ENCODE results near the gene CYTH4.
"Not testable (repeated sequence)": the region's sequence is repeated elsewhere in the genome, so short reads cannot be mapped to it uniquely, and the experiment has no call there.

CYTH4 gene

GRCh38 chr22:37328538-37329237, 46.4 kb downstream of the CYTH4 start:
- DNase-seq = not testable (repeated sequence)
- peaks cover 81% of the 10 kb centered on the region for H3K27me3 Mint-ChIP-seq

GRCh38 chr22:37329238-37330140, 47.2 kb downstream of the CYTH4 start:
- Mint-ChIP-seq H3K27me3 (peaks cover 80% of the 10 kb centered on the region), H3K36me3 (ENCODE audit: low read depth) (no peaks in the 10 kb centered on the region), H3K4me1 (ENCODE audit: low read depth) (peaks cover 8% of the 10 kb centered on the region), H3K27ac (no peak overlapping the region), H3K9me3 (no peaks in the 10 kb centered on the region), H3K4me3 (no peak overlapping the region)
- no peak for DNase-seq

More at GRCh38 chr22:37328538-37329237, 46.4 kb downstream of the CYTH4 start:
- not testable (repeated sequence) for H3K4me3 Mint-ChIP-seq; H3K27ac Mint-ChIP-seq; H3K9me3 Mint-ChIP-seq; H3K4me1 Mint-ChIP-seq (ENCODE audit: low read depth); H3K36me3 Mint-ChIP-seq (ENCODE audit: low read depth)

DNA sequence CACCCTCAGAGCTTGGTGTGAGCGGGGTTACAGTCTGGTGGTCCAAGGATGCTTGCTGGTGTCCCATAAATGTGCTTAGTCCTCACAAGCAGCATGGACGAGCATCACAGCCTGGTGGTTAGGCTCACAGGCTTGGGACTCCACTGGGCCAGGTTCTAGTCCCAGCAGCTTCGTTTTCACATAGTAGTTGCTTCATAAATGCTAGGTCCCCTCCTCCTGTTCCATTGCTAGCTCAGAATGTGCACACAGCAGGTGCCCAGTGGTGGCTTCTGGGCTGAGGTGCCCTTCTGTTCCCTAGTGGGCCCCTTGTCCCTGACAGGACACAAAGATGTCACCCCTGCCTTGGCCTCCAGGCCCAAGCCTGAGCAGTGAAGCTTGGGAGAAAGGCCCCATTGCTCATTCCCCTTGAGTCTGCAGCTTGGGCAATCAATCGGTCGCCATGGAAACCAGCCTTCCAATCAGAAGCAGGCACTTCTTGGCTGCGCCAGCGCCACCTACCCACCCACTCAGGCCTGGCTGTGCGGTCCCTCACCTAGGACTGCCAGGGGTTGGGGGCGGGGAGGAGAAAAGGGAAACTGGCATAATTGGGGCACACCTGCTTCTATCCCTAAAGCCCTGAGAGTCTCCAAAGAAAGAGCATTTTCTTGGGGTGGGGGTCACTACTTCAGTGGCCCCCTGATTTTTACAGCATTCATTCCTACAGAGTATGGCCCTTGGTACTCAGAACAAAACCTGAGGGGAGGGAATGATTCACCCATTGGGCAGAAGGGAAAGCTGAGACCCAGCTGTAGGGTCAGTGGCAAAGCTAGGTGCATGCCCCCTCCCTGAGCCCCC, 48.1 kb downstream of the CYTH4 start:
- Mint-ChIP-seq H3K9me3 (no peaks in the 10 kb centered on the region), H3K4me3 (no peak overlapping the region), H3K4me1 (ENCODE audit: low read depth) (peaks cover 14% of the 10 kb centered on the region), H3K27me3 (peaks cover 82% of the 10 kb centered on the region), H3K27ac (no peak overlapping the region), H3K36me3 (ENCODE audit: low read depth) (no peaks in the 10 kb centered on the region)
- no peak for DNase-seq

GRCh38 chr22:37331034-37331428, 48.7 kb downstream of the CYTH4 start:
- peaks cover 15% of the 10 kb centered on the region for H3K4me1 Mint-ChIP-seq (ENCODE audit: low read depth)
- DNase-seq = no peak
- H3K27me3 Mint-ChIP-seq = peaks cover 83% of the 10 kb centered on the region
- no peaks in the 10 kb centered on the region for H3K9me3 Mint-ChIP-seq
- H3K27ac Mint-ChIP-seq = no peak overlapping the region
- H3K4me3 Mint-ChIP-seq = no peak overlapping the region
- H3K36me3 Mint-ChIP-seq (ENCODE audit: low read depth) = no peaks in the 10 kb centered on the region

DNA sequence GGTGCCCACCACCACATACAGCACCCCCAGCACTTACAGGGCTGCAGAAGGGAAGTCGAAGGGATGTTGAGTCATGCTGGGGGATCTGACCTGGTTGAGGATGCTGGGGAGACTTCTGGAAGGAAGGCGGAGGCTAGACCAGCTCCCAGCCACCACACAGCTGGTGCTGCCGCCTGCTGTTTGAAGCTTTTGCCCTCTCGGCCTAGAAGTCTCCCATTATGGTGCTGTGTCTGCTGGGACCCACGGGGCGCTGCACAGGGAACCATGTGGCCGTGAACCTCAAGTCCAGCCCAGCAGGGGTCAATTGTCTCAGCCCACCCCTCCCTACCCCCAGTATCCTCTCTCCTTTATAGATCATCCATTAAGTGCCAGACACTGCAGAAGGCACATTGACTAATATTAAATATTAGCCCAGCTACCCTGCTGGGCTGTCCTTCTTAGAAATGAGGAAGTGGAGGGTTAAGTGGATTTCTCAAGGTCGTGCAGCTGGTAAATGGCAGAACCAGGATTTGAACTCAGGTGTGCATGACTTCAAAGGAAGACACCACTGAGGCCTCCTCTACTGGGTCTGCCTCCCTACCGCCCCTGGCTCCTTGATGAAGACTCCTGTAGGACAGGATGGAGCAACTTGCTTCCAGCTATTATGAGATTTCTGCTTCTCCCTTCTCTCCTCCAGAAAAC, 49.7 kb downstream of the CYTH4 start:
- Mint-ChIP-seq H3K4me3 (no peak overlapping the region), H3K27ac (no peak overlapping the region), H3K27me3 (peaks cover 82% of the 10 kb centered on the region), H3K9me3 (no peaks in the 10 kb centered on the region), H3K4me1 (ENCODE audit: low read depth) (peaks cover 15% of the 10 kb centered on the region), H3K36me3 (ENCODE audit: low read depth) (no peaks in the 10 kb centered on the region)
- DNase-seq = no peak

DNA sequence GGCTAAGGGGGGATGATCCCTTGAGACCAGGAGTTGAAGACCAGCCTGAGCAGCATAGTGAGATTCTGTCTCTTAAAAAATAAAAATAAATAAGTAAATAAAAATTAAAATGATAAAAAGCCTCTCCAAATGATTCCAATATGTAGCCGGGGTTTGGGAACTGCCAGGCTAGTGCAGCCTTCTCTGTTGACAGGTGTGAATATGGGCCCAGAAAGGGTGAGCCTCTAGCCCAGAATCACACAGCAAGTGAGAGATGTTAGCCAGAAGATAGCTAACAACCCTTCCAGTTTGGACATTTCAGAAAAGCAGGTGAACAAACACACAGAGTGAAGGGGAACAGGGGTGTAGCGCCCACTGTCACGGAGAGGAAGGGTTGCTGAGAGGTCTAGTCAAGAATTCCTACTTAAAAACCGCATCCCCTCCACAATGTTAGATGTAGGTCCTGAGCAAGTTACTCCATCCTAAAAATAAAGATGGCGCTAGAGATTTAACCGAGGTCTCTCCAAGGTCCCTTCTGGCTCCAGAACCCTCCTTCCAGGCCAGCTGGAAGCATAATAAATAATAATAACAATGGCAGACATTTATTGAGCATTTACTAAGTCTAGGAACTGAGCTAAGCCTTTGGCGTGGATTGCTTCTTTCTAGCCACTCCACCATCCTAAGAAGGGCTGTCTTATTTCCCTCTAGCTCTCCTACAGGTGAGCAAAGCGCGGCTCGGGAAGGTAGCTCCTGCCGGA, 51.6 kb downstream of the CYTH4 start:
- Mint-ChIP-seq H3K27ac (no peak overlapping the region), H3K36me3 (ENCODE audit: low read depth) (no peaks in the 10 kb centered on the region), H3K4me1 (ENCODE audit: low read depth) (peaks cover 15% of the 10 kb centered on the region), H3K27me3 (peaks cover 72% of the 10 kb centered on the region), H3K9me3 (no peaks in the 10 kb centered on the region), H3K4me3 (peak overlapping the region; percentile 15)
- no peak for DNase-seq

DNA sequence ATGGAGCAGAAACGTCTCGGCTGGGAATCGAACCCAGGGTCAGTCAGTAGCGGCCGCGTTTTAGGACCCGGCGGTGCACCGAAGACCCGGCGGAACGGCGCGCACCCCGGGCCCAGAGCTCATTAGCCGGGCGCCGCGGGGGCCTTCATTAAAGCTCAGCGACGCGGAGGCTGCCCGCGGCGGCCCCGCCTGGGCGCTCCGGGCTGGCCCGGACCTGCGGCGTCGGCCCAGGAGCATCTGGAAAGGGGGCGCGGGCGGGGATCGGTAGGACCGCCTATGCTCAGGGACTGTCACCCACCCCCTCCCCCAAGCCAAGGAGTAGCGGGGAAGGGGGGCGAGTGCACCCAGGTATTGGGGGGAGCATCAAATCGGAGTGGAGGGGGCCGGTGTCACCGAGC, 52.2 kb downstream of the CYTH4 start:
- H3K4me1 Mint-ChIP-seq (ENCODE audit: low read depth) = peaks cover 15% of the 10 kb centered on the region
- peak overlapping the region; percentile 15 for H3K4me3 Mint-ChIP-seq
- no peaks in the 10 kb centered on the region for H3K9me3 Mint-ChIP-seq
- no peaks in the 10 kb centered on the region for H3K36me3 Mint-ChIP-seq (ENCODE audit: low read depth)
- no peak overlapping the region for H3K27ac Mint-ChIP-seq
- peaks cover 68% of the 10 kb centered on the region for H3K27me3 Mint-ChIP-seq
- DNase-seq = no peak

DNA sequence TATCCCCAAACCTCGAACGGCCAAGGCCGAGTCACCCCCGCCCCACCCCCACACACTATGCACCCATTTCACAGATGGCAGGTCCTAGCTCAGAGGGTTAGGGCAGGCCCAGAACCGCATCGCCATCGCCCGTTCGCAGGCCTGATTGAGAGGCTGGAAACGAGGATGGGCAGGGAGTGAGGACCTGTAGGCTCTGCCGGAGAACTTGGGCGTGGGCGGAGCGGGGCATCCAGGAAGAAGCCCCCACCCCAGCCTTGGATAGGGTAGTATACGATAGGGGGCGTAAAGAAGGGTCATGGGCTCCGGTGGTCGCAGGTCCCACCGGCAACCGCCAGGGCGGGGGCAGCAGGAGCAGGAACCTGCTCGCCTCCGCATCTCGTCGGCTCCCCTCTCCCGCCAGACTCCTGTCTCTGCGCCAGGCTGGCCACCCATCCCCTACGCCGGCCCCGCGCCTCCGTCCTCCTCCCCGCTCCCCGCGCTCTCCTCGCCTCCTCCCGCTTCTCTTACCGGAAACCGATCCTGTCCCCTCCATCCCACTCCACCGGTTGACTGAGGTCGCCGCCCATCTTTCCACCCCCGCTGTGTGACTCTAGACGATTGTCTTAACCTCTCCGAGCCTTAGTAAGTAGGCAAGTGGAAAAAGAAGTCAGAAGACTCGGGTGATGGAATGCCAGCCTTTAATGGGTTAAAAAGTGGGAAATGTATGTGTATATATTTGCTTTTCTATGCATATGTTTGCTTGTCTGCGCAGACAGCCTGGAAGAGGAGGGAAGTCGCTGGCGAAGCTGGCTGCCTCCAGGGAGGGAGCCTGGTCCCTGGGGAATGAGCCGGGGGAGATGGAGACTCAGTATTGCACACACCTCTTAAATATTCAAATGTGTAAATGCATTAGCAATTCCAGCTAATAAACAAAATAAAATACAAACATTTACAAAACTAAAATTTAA, 52.8 kb downstream of the CYTH4 start:
- Mint-ChIP-seq H3K27me3 (peaks cover 63% of the 10 kb centered on the region), H3K4me1 (ENCODE audit: low read depth) (peaks cover 15% of the 10 kb centered on the region), H3K27ac (no peak overlapping the region), H3K4me3 (no peak overlapping the region), H3K9me3 (no peaks in the 10 kb centered on the region), H3K36me3 (ENCODE audit: low read depth) (no peaks in the 10 kb centered on the region)
- no peak for DNase-seq

DNA sequence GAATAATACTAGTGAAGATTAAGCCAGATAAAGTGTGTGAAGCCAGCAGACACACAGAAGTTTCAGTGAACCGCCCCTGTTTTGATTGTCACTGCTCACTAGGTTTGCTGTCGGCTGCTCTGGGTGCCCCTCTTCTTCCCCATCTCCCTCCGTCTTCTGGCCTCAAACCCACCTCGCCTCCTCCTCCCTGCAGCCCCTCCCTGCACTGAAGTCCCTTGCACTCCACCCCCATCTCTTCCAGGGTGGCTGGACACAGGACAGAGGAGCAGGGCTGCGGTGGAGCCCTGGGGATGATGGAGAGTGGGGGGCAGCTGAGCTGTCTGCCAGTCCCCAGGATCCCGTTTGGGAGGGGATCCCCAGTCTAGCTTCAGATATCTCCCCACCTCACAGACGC, 53.5 kb downstream of the CYTH4 start:
- Mint-ChIP-seq H3K36me3 (ENCODE audit: low read depth) (no peaks in the 10 kb centered on the region), H3K27me3 (peaks cover 59% of the 10 kb centered on the region), H3K9me3 (no peaks in the 10 kb centered on the region), H3K4me1 (ENCODE audit: low read depth) (peaks cover 14% of the 10 kb centered on the region), H3K27ac (no peak overlapping the region), H3K4me3 (no peak overlapping the region)
- DNase-seq = no peak

- Mint-ChIP-seq H3K9me3 (no peaks in the 10 kb centered on the region), H3K27ac (no peak overlapping the region), H3K27me3 (peaks cover 54% of the 10 kb centered on the region)
Measured at GRCh38 chr22:37336579-37336978, 54.3 kb downstream of the CYTH4 start.

GRCh38 chr22:37337204-37337943, 55.1 kb downstream of the CYTH4 start:
- H3K4me1 Mint-ChIP-seq (ENCODE audit: low read depth) = peaks cover 14% of the 10 kb centered on the region
- H3K27me3 Mint-ChIP-seq = peaks cover 46% of the 10 kb centered on the region
- no peaks in the 10 kb centered on the region for H3K36me3 Mint-ChIP-seq (ENCODE audit: low read depth)
- no peak overlapping the region for H3K27ac Mint-ChIP-seq
- no peaks in the 10 kb centered on the region for H3K9me3 Mint-ChIP-seq
- no peak overlapping the region for H3K4me3 Mint-ChIP-seq
- no peak for DNase-seq

More at GRCh38 chr22:37336579-37336978, 54.3 kb downstream of the CYTH4 start:
- no peaks in the 10 kb centered on the region for H3K36me3 Mint-ChIP-seq (ENCODE audit: low read depth)
- no peak overlapping the region for H3K4me3 Mint-ChIP-seq
- H3K4me1 Mint-ChIP-seq (ENCODE audit: low read depth) = peaks cover 14% of the 10 kb centered on the region
- DNase-seq = no peak

DNA sequence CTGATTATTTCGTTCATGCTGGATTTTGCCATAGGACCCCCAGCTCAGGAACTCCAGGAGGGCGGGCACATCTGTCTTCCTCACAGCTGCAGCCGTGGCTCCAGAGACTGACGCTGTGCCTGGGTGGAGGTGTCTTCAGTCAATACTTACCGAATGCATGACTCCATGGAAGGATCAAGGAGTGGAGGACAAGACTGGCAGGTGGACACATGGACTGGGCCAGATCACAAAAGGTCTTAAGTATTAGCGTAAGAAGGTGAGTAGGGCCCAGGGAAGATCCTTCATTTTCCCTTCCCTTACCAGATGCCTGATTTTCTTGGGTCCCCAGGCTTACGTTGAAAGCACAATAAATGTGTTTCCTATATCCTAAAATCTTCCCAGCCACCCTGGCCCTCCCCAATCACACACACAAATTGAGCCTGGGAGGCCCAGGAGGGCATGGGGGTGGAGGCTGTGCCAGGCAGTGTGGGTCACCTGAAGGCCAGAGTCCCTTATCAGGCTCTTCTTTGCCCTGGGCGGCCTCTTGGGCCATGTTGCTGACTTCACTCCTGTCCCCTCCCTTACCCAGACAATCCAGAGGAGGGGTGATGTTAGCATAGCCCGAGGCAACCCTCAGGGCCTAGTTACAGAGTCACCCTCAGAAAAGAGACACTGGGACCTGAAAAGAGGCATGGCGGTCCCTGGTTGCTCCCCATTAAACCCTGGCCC, 56.4 kb downstream of the CYTH4 start:
- Mint-ChIP-seq H3K4me3 (no peak overlapping the region), H3K9me3 (no peaks in the 10 kb centered on the region), H3K27ac (no peak overlapping the region), H3K27me3 (peaks cover 35% of the 10 kb centered on the region), H3K36me3 (ENCODE audit: low read depth) (no peaks in the 10 kb centered on the region), H3K4me1 (ENCODE audit: low read depth) (peaks cover 16% of the 10 kb centered on the region)
- no peak for DNase-seq
